DMS79 treated with DMSO at 0.1 percent for 48 hours (cell line): ENCODE data around the gene AGAP2.
"Not testable (repeated sequence)": the region's sequence is repeated elsewhere in the genome, so short reads cannot be mapped to it uniquely, and the experiment has no call there.

Experiments
- DNase-seq: peaks from one replicate; lab custom pipeline; 2025; lab: John Stamatoyannopoulos, UW

The AGAP2 gene

DNA sequence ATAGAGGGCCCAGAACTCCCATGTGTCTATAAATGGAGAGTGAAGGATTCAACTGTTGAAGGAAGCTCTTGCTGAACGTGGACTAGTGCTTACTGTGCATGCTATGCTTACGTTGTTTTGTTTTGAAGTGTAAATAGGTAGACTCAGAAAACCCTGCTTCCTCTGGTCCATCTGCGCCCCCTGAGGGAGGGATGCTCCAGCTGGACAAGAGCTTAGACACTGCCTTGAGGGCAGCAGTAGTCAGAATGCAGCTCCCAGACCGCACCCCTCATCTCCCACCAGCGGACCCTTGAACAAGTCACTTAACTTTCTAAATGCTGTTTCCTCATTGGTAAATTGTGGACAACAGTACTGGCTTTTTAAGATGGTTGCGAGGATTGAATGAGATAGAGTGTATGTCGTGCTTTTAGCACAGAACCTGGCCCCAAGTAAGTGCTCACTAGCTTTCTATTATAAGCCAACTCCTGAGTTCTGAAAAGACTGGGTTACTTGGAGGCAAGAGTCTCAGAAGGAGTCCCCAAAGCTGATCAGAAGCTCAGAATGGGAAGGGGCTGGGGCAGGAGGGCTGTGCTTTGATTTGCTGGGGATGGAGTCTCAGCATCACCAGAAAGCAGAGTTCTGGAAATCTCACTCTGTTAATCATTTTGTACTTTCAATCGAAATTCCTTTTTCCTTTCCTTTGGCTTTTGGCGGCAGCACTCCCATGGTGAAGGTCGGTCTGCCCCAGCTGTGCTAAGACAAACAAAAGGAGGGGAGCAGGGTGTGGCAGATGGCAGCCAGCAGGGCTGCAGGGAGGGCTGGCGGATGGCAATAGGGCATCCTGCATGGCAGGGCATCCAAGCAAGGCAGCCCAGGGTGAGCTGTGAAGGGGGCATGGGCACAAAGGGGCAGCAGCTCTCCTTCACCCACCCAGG lies 15.6 kb downstream of the AGAP2 start:
- DNase-seq, result no peak

- not testable (repeated sequence) for DNase-seq
These were observed 16.5 kb downstream of the AGAP2 start for GRCh38 chr12:57721846-57722608.

DNA sequence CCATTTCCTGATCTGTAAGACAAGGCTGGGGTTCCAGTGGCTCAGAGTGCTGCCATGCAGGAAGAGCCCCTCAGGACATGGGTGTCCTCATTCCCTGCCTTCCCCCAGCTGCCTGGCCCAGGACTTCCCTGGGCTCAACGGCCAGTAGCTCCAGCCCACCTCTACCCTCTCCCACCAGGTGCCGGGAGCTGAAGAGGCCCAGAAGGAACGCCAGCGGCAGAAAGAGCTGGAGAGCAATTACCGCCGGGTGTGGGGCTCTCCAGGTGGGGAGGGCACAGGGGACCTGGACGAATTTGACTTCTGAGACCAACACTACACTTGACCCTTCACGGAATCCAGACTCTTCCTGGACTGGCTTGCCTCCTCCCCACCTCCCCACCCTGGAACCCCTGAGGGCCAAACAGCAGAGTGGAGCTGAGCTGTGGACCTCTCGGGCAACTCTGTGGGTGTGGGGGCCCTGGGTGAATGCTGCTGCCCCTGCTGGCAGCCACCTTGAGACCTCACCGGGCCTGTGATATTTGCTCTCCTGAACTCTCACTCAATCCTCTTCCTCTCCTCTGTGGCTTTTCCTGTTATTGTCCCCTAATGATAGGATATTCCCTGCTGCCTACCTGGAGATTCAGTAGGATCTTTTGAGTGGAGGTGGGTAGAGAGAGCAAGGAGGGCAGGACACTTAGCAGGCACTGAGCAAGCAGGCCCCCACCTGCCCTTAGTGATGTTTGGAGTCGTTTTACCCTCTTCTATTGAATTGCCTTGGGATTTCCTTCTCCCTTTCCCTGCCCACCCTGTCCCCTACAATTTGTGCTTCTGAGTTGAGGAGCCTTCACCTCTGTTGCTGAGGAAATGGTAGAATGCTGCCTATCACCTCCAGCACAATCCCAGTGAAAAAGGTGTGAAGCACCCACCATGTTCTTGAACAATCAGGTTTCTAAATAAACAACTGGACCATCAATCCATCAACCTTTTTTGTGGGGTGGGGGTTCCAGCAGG lies 17.6 kb downstream of the AGAP2 start:
- DNase-seq, result no peak

- no peak for DNase-seq
These were observed 18.6 kb downstream of the AGAP2 start for GRCh38 chr12:57719777-57720605.

- no peak for DNase-seq
These were observed 19.7 kb downstream of the AGAP2 start for GRCh38 chr12:57718641-57719528.

DNA sequence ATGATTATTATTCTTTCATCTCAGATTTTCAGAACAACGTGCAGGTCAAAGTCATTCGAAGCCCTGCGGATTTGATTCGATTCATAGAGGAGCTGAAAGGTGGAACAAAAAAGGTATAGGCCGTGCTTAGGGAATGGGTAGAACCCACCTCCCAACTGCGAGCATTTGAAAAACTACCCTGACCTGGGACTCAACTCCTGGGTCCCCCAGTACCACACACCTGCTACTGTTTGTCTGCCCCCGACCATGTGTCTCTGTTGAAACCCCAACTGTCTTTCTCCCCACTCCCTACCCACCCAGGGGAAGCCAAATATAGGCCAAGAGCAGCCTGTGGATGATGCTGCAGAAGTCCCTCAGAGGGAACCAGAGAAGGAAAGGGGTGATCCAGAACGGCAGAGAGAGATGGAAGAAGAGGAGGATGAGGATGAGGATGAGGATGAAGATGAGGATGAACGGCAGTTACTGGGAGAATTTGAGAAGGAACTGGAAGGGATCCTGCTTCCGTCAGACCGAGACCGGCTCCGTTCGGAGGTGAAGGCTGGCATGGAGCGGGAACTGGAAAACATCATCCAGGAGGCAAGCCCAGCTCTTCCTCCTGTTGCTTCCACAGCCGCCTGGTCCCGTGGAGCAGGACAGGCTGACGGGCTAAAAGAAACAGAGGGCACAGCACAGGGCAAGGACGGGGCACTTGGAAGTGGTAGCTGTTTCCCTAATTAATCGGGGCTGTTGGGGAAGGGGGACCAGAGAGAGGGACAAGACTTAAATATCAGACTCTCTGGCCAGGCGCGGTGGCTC lies 20.5 kb downstream of the AGAP2 start:
- no peak for DNase-seq

DNA sequence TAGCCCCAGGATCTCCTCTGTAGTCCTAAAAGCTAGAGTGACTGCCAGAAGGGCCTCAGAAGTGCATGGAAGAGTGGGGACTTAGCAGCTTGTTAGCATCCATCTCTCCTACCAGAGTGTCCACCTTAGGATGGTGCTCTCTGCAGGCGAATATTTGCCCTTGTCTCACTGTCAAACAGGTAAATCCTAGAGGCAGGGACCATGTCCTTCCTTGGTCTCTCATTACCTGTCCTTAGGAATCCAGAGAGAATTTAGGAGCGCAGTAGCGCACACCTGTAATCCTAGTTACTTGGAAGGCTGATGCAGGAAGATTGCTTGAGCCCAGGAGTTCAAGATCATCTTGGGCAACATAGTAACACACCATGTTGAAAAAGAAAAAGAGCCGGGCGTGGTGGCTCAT lies 21.4 kb downstream of the AGAP2 start:
- DNase-seq, result no peak

GRCh38 chr12:57716305-57716704 lies 22.2 kb downstream of the AGAP2 start:
- no peak for DNase-seq

DNA sequence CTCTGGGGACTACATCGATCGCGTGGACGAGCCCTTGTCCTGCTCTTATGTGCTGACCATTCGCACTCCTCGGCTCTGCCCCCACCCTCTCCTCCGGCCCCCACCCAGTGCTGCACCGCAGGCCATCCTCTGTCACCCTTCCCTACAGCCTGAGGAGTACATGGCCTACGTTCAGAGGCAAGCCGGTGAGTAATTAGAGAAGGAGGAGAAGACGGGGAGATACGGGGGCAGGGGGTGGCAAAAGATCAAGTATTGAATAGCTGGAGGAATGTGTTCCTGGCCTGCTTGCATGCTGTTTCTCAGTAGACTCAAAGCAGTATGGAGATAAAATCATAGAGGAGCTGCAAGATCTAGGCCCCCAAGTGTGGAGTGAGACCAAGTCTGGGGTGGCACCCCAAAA lies 22.8 kb downstream of the AGAP2 start:
- DNase-seq, result no peak

- DNase-seq, result not testable (repeated sequence)
These were observed 23.4 kb downstream of the AGAP2 start for GRCh38 chr12:57715036-57715748.

DNA sequence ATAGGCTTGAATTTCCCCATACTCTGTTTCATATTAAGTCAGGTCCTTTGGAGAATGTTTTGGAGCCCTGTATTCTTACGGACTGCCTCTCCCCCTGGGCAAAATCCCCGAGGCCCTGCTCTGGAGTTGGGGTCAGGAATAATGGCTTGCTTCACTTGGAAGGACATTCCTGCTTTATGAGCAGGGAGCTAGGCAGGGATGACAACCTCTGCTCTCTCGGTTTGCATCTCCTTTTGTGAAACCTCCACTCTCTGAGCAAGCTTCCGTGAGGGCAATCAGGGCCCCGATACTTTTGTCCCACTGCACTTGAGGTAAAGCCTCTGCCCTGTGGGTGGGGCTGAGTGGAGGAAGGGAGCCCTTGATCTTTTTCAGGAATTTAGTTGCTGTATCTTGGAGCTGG lies 25.3 kb downstream of the AGAP2 start:
- no peak for DNase-seq

DNA sequence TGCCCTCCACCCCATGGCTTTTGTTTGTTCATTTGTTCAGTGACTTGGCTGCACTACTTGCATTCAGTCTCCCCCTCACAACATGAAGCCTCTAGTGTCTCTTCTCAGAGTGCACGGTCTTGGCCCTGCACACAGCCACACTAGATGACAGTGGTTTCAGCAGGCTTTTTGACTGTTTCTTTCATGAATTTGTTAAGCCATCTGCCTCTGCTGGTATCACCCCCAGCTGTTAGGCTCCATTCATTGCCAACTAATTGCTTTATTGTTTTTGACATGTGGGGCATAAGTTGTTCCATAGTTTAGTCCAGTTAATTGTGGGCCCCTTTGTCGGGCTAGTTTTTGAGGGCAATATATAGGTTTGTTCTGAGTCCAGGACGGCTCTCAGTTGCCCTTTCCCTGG lies 25.8 kb downstream of the AGAP2 start:
- no peak for DNase-seq

GRCh38 chr12:57708296-57708695 lies 30.2 kb downstream of the AGAP2 start:
- DNase-seq, result no peak

DNA sequence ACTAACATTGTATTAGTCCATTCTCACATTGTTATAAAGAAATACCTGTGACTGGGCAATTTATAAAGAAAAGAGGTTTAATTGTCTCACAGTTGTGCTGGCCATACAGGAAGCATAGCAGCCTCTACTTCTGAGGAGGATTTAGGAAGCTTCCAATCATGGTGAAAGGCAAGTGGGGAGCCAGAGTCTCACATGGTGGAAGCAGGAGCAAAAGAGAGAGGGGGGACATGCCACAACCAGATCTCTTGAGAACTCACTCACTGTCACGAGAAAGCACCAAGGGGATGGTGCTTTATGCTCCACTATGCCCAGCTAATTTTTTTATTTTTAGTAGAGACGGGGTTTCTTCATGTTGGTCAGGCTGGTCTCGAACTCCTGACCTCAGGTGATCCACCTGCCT lies 31.3 kb downstream of the AGAP2 start:
- no peak for DNase-seq

DNA sequence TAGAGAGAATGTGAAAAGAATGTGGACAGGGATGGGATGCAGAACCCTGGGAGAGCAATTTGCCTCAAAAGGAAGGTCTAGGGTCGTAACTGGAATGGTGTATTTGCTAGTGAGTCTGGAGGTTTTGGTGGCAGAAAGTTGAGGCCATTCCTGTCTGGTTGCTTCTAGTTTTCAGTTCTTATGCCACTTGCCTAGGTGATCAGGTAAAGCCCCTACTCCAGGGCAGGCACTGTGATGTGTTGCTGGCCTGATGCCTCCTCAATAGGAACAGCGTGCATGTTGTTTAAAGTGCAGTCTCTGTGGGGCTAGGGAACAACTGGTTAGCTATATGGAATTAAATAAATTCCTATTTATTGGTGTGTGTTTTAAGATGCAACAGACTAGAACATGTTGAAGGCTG lies 38.2 kb downstream of the AGAP2 start:
- no peak for DNase-seq

DNA sequence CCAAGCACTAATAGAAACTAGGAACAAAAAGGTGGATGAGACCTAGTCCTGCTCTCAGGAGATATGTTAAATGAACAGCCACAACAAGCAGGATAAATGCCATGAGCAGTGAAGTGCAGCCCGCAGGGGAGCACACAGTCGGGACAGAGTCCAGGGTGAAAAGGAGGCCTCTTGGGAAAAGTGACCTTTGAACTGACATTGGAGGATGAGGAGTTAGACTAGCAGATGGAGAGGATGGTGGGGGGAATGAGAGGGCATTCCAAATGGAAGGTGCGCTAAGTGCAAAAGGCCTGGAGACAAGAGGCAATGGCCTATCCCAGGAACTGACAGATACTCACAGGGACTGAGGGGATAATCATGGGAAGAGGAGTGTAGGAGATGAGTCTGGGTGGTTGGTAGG lies 40.1 kb downstream of the AGAP2 start:
- no peak for DNase-seq

DNA sequence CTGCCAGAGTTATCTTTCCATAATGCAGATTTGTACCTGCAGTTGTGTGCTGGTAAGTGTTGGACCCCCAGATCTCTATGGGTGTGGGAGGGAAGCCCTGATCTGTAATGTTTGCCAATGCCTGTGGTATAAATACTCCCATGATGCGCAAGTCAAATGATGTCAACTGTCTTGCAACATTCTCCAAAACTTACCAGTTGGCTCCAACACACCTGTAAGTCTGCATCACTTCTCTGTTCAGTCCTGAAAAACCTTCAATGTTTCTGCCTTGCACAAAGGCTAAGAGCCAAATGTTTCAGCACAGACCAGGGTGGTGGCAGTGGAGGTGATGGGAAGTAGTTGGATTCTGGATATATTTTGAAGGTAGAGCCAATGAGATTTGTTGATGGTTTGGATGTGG lies 41.5 kb downstream of the AGAP2 start:
- DNase-seq, result no peak

DNA sequence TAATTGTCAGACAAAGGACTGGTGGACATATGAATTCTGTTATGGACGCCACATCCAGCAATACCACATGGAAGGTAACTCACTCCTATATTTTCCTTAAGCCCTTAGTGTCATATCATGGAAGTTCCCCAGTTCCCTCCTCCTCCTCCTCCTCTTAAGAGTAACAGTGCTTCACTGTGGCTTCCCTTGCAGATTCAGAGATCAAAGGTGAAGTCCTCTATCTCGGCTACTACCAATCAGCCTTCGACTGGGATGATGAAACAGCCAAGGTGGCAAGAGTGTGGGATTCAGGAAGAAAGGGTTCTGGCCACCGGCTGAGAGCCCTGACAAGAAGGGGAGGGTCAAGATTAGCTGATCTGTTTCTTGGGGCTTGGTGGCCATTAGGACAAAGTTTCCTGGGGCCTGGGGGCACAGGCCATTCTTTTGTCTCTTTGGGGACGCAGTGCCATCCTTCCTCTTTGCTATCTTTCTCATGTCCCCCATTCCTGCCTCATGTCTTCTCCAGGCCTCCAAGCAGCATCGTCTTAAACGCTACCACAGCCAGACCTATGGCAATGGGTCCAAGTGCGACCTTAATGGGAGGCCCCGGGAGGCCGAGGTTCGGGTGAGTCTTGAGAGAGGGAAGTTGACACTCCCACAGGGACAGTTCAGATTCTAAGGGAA lies 42.6 kb downstream of the AGAP2 start:
- no peak for DNase-seq
